ENCODE measurements around the gene KCNJ10.

KCNJ10 gene

DNA sequence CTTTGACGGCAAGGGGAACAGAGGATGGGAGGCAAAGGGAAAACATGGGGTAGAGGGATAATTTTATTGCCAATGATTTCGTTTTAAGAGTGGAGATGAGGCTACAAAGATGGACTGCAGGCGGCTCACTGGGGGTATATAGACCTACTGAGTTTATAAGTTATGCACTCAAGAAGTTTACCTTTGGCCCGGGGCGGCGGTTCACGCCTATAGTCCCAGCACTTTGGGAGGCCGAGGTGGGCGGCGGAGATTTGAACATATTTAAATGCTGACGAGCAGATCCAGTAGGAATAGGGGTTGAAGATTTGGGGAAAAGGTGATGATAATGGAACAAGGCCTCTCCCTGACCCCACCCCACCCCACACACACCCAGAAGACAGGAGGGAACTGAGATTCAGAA is 107.8 kb downstream of the KCNJ10 start:
- DNase-seq (ENCODE audit: low spot score): no peak

DNA sequence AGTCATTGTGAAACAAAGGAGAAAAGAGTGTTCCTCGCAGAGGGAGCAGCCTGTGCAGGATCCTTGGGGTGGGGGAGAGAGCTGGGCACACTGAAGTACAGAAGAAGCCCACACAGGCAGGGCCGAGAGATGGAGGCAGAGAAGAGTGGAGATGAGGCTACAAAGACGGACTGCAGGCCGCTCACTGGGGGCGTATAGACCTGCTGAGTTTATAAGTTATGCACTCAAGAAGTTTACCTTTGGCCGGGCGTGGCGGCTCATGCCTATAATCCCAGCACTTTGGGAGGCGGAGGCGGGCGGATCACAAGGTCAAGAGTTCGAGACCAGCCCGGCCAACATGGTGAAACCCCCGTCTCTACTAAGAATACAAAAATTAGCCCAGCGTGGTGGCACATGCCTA is 108.3 kb downstream of the KCNJ10 start:
- peak; percentile 14 for DNase-seq (ENCODE audit: low spot score)

DNA sequence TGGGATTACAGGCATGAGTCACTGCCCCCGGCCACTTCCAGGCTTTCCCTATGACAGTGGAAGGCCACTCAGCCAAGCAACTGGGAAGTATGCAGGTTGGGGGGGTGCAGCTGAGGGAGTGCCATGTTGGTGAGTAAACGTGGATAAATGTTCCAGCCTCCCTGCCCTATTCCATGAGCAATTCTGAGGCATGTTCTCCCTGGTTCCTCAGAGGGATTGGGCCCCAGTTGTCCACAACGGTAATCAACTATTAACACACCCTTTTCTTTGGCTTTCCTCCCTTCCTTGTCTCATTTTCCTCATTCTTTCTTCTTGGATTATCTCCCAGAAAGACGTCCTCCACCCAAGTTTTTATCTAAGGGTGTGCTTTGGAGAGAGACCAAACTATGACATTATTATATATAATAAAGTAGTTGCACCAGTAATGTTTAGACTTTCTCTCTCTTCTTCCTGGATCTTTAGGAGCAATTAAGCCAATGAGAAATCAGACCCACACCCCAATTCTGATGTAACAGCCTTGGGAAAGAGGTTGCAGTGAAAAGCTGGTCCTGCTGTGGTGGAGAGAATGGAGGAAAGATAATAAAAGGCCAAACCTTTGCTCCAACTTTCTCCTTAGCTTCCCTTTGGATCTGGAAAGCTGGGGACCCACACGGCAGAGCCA is 109.1 kb downstream of the KCNJ10 start:
- DNase-seq (ENCODE audit: low spot score): peak; percentile 94

- DNase-seq (ENCODE audit: low spot score): peak; percentile 56
These were observed 110.5 kb downstream of the KCNJ10 start for GRCh38 chr1:159959451-159959850.

DNA sequence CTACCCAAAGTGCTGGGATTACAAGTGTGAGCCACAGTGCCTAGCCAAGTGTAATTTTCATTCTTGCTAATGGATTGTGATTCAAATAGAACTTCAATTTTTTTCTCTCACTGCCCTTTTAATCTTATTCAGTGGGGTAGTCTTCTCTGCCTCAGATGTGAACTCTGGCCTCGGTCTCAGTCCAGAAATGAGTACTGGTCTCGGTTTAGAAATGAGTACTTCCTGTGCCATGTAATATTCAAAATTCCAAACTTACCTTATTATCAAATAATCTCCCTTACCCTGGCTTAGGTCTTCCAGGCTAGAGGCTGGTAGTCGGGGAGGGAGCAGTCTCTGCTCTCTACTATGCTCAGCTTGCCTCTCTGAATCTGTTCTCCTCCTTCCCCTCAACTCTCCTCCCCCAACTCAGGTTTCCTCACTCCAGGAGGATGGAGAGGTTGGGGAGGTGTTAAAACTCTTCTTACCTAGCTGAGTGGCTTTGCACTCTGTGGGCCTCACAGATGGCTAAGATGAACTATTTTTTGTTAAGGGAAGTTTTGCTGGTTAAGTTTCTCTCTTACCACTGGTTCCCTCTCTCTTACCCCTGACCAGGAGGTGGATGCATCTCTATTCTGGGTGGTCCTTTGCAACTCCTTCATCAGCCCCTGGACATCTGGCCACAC is 111.1 kb downstream of the KCNJ10 start:
- DNase-seq (ENCODE audit: low spot score): no peak

- no peak for DNase-seq (ENCODE audit: low spot score)
These were observed 112.1 kb downstream of the KCNJ10 start for GRCh38 chr1:159957824-159958268.

DNA sequence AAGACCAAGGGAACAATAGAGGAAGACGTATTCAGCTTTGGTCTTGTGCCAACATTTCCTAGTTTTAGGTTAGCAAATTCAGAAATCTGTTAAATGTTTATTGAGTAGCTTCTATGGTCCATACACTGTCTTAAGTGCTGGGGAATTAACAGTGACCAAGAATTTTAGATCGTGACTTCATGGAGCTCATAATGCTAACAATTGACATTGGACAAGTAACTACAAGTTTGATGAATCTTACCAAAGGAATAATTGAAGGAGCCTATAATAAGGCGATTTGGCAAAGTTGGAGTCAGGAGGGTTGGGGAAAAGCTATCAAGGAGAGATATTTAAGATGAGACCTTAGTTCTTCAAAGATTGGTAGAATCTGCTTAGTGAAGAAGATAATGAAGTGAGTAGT is 114.5 kb downstream of the KCNJ10 start:
- DNase-seq (ENCODE audit: low spot score): no peak

DNA sequence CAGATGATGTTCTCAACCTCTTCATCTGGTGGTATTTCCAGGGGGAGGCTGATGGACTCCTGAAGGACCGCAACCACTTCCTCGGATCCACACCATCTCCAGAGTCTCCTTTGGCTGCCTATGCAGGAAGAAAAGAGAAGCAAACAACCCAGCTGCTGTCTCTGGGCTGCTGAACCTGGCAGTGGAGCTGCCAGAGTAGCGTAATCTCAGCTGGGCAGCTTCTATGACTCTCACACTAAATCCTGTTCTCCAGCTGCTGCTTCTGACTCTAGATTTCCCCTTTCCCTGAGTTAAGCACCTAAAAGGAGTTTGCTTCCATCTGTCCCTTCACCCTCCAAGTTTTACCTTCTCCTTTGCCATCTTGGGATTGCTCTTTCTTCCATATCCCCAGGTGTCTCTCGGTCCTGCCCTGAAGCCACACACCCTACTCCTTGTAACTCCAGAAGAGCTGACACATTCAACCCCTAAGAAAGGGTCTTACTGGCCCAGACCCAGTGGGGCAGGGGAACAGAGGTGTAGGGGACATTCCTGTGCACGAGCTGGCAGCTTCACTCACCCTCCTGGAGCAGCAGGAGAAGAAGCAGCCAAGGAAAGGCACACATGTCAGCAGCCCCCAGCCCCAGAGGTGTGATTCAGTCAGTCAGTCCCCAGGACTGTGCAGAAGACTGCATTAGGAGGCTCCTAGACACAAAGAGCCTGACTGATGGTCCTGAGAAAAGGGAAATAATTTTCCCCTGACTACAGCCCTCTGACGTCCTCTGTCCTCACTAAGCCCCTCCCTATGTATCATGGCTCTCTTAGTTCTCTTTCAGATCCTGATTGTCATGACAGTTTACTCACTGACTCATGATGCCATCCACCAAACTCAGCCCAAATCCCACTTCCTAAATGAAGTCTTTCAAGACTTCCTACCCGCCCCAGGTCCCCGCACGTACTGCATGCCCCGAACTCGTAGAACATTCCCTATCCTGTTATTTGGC is 116.1 kb downstream of the KCNJ10 start, which contains the start of gene SLAMF9:
TSS of gene SLAMF9 (minus strand) at position 702 of the 980 bp plus-strand sequence. CDS start at position 602, 100 bp downstream.
- no peak for DNase-seq (ENCODE audit: low spot score)

- DNase-seq (ENCODE audit: low spot score): no peak
These were observed 117.0 kb downstream of the KCNJ10 start for GRCh38 chr1:159952932-159953331.

- no peak for DNase-seq (ENCODE audit: low spot score)
These were observed 118.4 kb downstream of the KCNJ10 start for GRCh38 chr1:159951551-159951950.

GRCh38 chr1:159951016-159951415 is 118.9 kb downstream of the KCNJ10 start:
- no peak for DNase-seq (ENCODE audit: low spot score)

DNA sequence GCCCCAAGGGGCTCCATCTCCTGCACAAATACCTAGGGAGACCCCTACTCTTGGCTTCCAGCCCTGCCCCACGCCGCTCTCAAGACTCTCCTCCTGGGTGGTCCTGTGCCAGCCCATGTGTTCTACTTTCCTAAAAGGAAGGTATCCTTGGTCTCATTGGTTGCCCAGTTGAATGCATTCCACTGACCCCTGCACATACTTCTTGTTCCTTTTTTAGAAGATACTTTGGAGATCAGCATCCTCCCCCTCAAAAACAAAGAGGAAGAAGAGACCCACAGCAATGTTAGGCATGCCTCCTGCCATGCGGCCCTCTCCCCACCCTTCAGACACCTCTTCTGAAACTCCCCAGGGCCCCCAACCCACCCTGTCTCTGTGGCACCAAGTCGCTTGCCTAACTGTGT is 120.0 kb downstream of the KCNJ10 start:
- no peak for DNase-seq (ENCODE audit: low spot score)

DNA sequence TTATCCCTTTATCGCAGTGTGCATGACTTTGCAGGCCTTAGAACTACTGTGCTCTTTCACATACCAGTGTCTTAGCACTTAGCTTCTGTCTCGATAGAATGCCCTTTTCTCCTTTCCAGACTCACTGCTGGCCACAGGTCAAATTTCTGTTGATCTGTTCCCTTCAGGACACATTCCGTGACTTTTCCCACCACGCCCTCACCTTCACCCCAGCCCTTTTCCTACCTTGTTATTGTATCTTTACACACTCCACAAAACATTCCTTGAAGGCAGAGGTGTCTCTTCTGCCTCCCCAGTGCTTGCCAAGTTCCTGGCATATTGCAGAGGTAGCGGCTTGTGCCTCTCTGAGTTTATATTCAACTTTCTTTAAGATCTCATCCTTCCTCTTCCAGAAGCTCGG is 120.8 kb downstream of the KCNJ10 start:
- DNase-seq (ENCODE audit: low spot score): peak; percentile 37

Measured in LoVo (cell line).